K562 (cell line): ENCODE results near the gene CLDN15. TPM values are rescaled to one million over a fixed set of nuclear protein-coding genes. Genes with fewer than 3 reads are reported as not detected.

Experiments used
- ATAC-seq: fragments of 200-7000 bp; cut with Tn5 transposase; 3 replicates; pipeline ENCODE4 v1.9.1; 2020; ENCODE audit warnings: moderate library complexity
- BruUV-seq: library from RNA; stranded (reverse); fragments of 400-500 nt; replicated peaks from 2 replicates; lab custom pipeline; 2021; lab: Mats Ljungman, UMichigan
- CTCF ChIA-PET: fragments of 300-600 bp; formaldehyde crosslinking; extraction: SDS; loops from one replicate; lab custom pipeline; 2021; ENCODE audit warnings: low intra/inter-chr PET ratio; lab: Yijun Ruan, JAX
- POLR2A ChIA-PET: fragments of 300-600, 350-650 bp; sonication (Branson Sonifier 250); formaldehyde crosslinking; extraction: SDS; loops from one replicate; lab custom pipeline; 2021; ENCODE audit warnings: antibody characterized with exemption, inconsistent platforms; lab: Yijun Ruan, JAX
- DNase-seq, 4 experiments: peaks; one replicate each; pipeline versions ENCODE4 v3.0.0 to v3.0.0-alpha.2; 2011 to 2018; ENCODE audit warnings: low spot score in 3 of 4, mixed read lengths in 3 of 4; ENCODE audit errors: extremely low read depth in 1 of 4
- FAIRE-seq: peaks from 2 replicates; lab custom pipeline; 2011; peaks lifted over from hg19 to GRCh38; lab: Jason Lieb, UNC
- H2AFZ ChIP-seq: 2 replicates; pipeline ENCODE4 v1.6.0; 2011; ENCODE audit warnings: low read depth, low read length, control low read depth, inconsistent platforms
- H3K27ac ChIP-seq: fragments of 200-600 bp; 3 replicates; pipeline ENCODE4 v1.8.0; 2011; ENCODE audit warnings: low read depth, mild to moderate bottlenecking, control low read depth, inconsistent platforms, low read length, moderate library complexity, mixed read lengths; ENCODE audit errors: extremely low read depth
- H3K27me3 ChIP-seq, 2 experiments: fragments of 300-600 bp in 1 of 2; 2 replicates in 1 of 2; 3 replicates in 1 of 2; pipeline versions ENCODE4 v1.6.0 to v1.8.0; 2011; ENCODE audit warnings: inconsistent platforms in 2 of 2, low read length in 2 of 2, mild to moderate bottlenecking in 1 of 2, mixed read lengths in 1 of 2, moderate library complexity in 1 of 2; ENCODE audit not compliant: control insufficient read depth in 2 of 2, insufficient read depth in 2 of 2
- H3K36me3 ChIP-seq: fragments of 300-600 bp; 3 replicates; pipeline ENCODE4 v1.8.0; 2011; ENCODE audit warnings: mild to moderate bottlenecking, low read length, inconsistent platforms; ENCODE audit not compliant: control insufficient read depth, insufficient read depth
- H3K4me1 ChIP-seq, 2 experiments: fragments of 200-600 bp in 1 of 2; replicated peaks in 1 of 2; 2 replicates in 1 of 2; 3 replicates in 1 of 2; pipeline versions ENCODE4 v1.5.1 to v1.8.0; 2011; ENCODE audit warnings: inconsistent platforms in 2 of 2, low read length in 2 of 2, mild to moderate bottlenecking in 1 of 2, mixed read lengths in 1 of 2, moderate library complexity in 1 of 2; ENCODE audit not compliant: control insufficient read depth in 2 of 2, insufficient read depth in 2 of 2
- H3K4me2 ChIP-seq: 2 replicates; pipeline ENCODE4 v1.6.1; 2011; ENCODE audit warnings: low read length, control low read depth, inconsistent platforms, mixed read lengths; ENCODE audit not compliant: insufficient read depth
- H3K4me3 ChIP-seq: fragments of 200-600 bp; sonication (generic), shearing (Covaris generic); 2 replicates; pipeline ENCODE4 v1.5.1; 2016; ENCODE audit warnings: control low read depth, inconsistent platforms
- H3K79me2 ChIP-seq: fragments of 200-600 bp; 3 replicates; pipeline ENCODE4 v1.8.0; 2011; ENCODE audit warnings: low read length, inconsistent platforms; ENCODE audit not compliant: control insufficient read depth, insufficient read depth
- H3K9ac ChIP-seq, 2 experiments: 2 replicates each; pipeline versions ENCODE4 v1.6.0 to v1.6.1; 2011; ENCODE audit warnings: low read depth in 2 of 2, low read length in 2 of 2, control low read depth in 1 of 2, inconsistent platforms in 1 of 2, mild to moderate bottlenecking in 1 of 2, mixed read lengths in 1 of 2; ENCODE audit not compliant: insufficient read depth in 1 of 2
- H3K9me1 ChIP-seq: one replicate; pipeline ENCODE4 v1.6.0; 2011; ENCODE audit warnings: inconsistent platforms, mild to moderate bottlenecking, low read length, moderate library complexity; ENCODE audit not compliant: control insufficient read depth, insufficient read depth
- H3K9me3 ChIP-seq: replicated peaks from 2 replicates; pipeline ENCODE4 v1.5.1; 2011; ENCODE audit warnings: low read depth, low read length, inconsistent platforms; ENCODE audit not compliant: control insufficient read depth, insufficient read depth
- H4K20me1 ChIP-seq: replicated peaks from 2 replicates; pipeline ENCODE4 v1.6.1; 2011; ENCODE audit warnings: low read length, inconsistent platforms, mixed read lengths; ENCODE audit not compliant: control insufficient read depth, insufficient read depth
- ATF6 ChIP-seq: sonication (generic); formaldehyde crosslinking; IDR thresholded peaks from 2 replicates; pipeline ENCODE4 v1.4.0; 2020; ENCODE audit warnings: mild to moderate bottlenecking, missing genetic modification reagents
- BHLHE40 ChIP-seq: IDR thresholded peaks from 2 replicates; pipeline ENCODE4 v1.6.1; 2011; ENCODE audit warnings: low read length, improper control_type of control experiment
- CBFA2T2 ChIP-seq: fragments of 450-650 bp; conservative IDR thresholded peaks from 2 replicates; pipeline ENCODE4 v1.6.1; 2017; ENCODE audit warnings: mild to moderate bottlenecking
- CREB3L1 ChIP-seq: fragments of 450-650 bp; IDR thresholded peaks from 2 replicates; pipeline ENCODE4 v1.6.1; 2014; ENCODE audit warnings: low read depth, mild to moderate bottlenecking, moderate library complexity, borderline replicate concordance
- CREBBP ChIP-seq: IDR thresholded peaks from one replicate; pipeline ENCODE4 v1.6.1; 2012; ENCODE audit warnings: low read depth, mild to moderate bottlenecking, control low read depth, inconsistent platforms, low read length
- CTCFL ChIP-seq: IDR thresholded peaks from 2 replicates; pipeline ENCODE4 v1.6.1; 2011; ENCODE audit warnings: borderline replicate concordance, low read depth, mild to moderate bottlenecking, moderate library complexity, low read length; ENCODE audit not compliant: insufficient read depth, poor library complexity, severe bottlenecking
- ELF4 ChIP-seq: fragments of 450-650 bp; formaldehyde crosslinking; IDR thresholded peaks from 2 replicates; pipeline ENCODE4 v1.4.0; 2022; ENCODE audit warnings: missing genetic modification characterization
- FOXM1 ChIP-seq, 2 experiments: fragments of 450-650 bp in 1 of 2; sonication (generic) in 1 of 2; formaldehyde crosslinking in 1 of 2; IDR thresholded peaks; 2 replicates each; pipeline versions ENCODE4 v1.6.1 to v1.9.0; 2017 to 2022; ENCODE audit warnings: low read depth in 2 of 2, mild to moderate bottlenecking in 2 of 2, missing genetic modification reagents in 1 of 2, moderate library complexity in 1 of 2
- HDAC2 ChIP-seq: fragments of 450-650 bp; IDR thresholded peaks from 2 replicates; pipeline ENCODE4 v1.6.1; 2016; ENCODE audit warnings: mild to moderate bottlenecking
- KDM5B ChIP-seq: fragments of 200-600 bp; sonication (generic); IDR thresholded peaks from 2 replicates; pipeline ENCODE4 v1.6.1; 2012; ENCODE audit warnings: low read depth, mild to moderate bottlenecking, moderate library complexity, low read length, control low read depth, inconsistent platforms; ENCODE audit not compliant: insufficient replicate concordance
- MAFK ChIP-seq: IDR thresholded peaks from 2 replicates; pipeline ENCODE4 v1.6.1; 2011; ENCODE audit warnings: low read length, improper control_type of control experiment
- PTBP1 ChIP-seq: fragments of 200-400 bp; formaldehyde crosslinking; IDR thresholded peaks from 2 replicates; pipeline ENCODE4 v1.6.1; 2017; ENCODE audit warnings: low read depth, low read length
- RAD51 ChIP-seq: fragments of 450-650 bp; IDR thresholded peaks from 2 replicates; pipeline ENCODE4 v1.7.1; 2016; ENCODE audit warnings: low read depth, mild to moderate bottlenecking, borderline replicate concordance
- TEAD2 ChIP-seq: fragments of 450-650 bp; IDR thresholded peaks from 2 replicates; pipeline ENCODE4 v1.6.1; 2016; ENCODE audit warnings: missing genetic modification characterization, control low read depth, missing compliant biosample characterization
- ZFPM2 ChIP-seq: fragments of 250-450 bp; sonication (Bioruptor Pico); IDR thresholded peaks from 2 replicates; pipeline ENCODE4 v1.5.1; 2022; ENCODE audit warnings: mild to moderate bottlenecking
- ZNF12 ChIP-seq: sonication (generic); formaldehyde crosslinking; IDR thresholded peaks from 2 replicates; pipeline ENCODE4 v1.4.0; 2020; ENCODE audit warnings: mild to moderate bottlenecking, missing genetic modification reagents
- ZNF165 ChIP-seq: fragments of 250-450 bp; sonication (Bioruptor Pico); IDR thresholded peaks from 2 replicates; pipeline ENCODE4 v1.4.0; 2020; ENCODE audit warnings: borderline replicate concordance
- ZNF586 ChIP-seq: fragments of 450-650 bp; formaldehyde crosslinking; conservative IDR thresholded peaks from 2 replicates; pipeline ENCODE4 v1.4.0; 2020; ENCODE audit warnings: mild to moderate bottlenecking, moderate library complexity
- ZZZ3 ChIP-seq: fragments of 450-650 bp; IDR thresholded peaks from 2 replicates; pipeline ENCODE4 v1.6.1; 2016; ENCODE audit warnings: antibody characterized with exemption, mild to moderate bottlenecking, moderate library complexity
- WGBS: fragments of 100-300 bp; shearing (Covaris generic); methylation state at CpG from one replicate; pipeline ENCODE4 v1.1.6; 2016; ENCODE audit warnings: low coverage, mixed read lengths; ENCODE audit not compliant: insufficient coverage; ENCODE audit errors: missing lambda C conversion rate; 5-methylcytosine and 5-hydroxymethylcytosine counted together
- in situ Hi-C: fragments of 300-500 bp; cut with MboI; formaldehyde crosslinking; loops from 4 replicates; pipeline ENCODE4 v1.15.0; 2018; ENCODE audit warnings: inconsistent platforms, mixed read lengths
- intact Hi-C: fragments of 100-400 bp; cut with micrococcal nuclease; formaldehyde crosslinking; loops from 2 replicates; pipeline ENCODE4 v1.14.2; 2022
- polyA plus RNA-seq, 8 experiments: library from polyadenylated mRNA; depleted of rRNA in 4 of 8; stranded (reverse) in 5 of 8; unstranded in 3 of 8; fragments of >200 nt; fragmentation: Nextera tagmentation in 2 of 8; fragmentation: Illumina TruSeq in 1 of 8; extraction: Ambion mirVana in 2 of 8; extraction: Trizol in 1 of 8; gene quantifications; 2 replicates each; pipeline versions ENCODE4 v1.2.1 to v1.2.3, GENCODE V29; 2011 to 2014; ENCODE audit warnings: inconsistent platforms in 1 of 8, missing spikeins in 1 of 8
- total RNA-seq, 7 experiments: library from RNA; depleted of rRNA in 6 of 7; stranded (reverse); fragments of >200 nt in 6 of 7; fragmentation: Illumina TruSeq in 2 of 7; extraction: Trizol in 2 of 7; gene quantifications; 2 replicates each; pipeline versions ENCODE4 v1.2.1 to v1.2.3, GENCODE V29; 2011 to 2021; ENCODE audit warnings: low replicate concordance in 1 of 7

CLDN15 gene
- total and polyA plus RNA-seq, 9 of the 15 experiments (the other 6 are each of a cell fraction or from before 2014, with no cell fraction given): 0.32 to 14.5 (median 7.4) TPM

- Histone ChIP-seq H2AFZ (no peak overlapping the region), H3K4me3 (no peak overlapping the region), H3K4me2 (no peak overlapping the region), H3K36me3 (no peaks in the 10 kb centered on the region), H3K4me1 (no peaks in the 10 kb centered on the region; a peak in 1 of 5 replicates), H3K27ac (no peak overlapping the region), H3K27me3 (peaks cover 35 to 70% of the 10 kb centered on the region in 2 experiments), H3K79me2 (no peaks in the 10 kb centered on the region), H3K9me1 (no peaks in the 10 kb centered on the region), H3K9ac (no peak overlapping the region), H3K9me3 (no peaks in the 10 kb centered on the region), H4K20me1 (no peaks in the 10 kb centered on the region; the same call in 1 of the 2 replicates)
- FAIRE-seq (no peak), DNase-seq (no peak), ATAC-seq (no peak)
- in situ Hi-C loops: loop anchor here (5.0 to 25.0 kb wide), 2 partner anchors 130 to 365 kb away; no protein-coding TSS in a partner anchor
- POLR2A ChIA-PET: no interaction called here
- CTCF ChIA-PET: interaction anchor here (0.5 kb wide), 1 partner anchor 31 kb away, joined by 3 read pairs; no protein-coding TSS in a partner anchor
- no TSS peak for BruUV-seq
- WGBS: 13% methylated on average over 9 of the region's 9 CpGs
- intact Hi-C loops: no loop called here
- TF ChIP-seq ZNF12 (no peak), ZNF586 (CRISPR knock-in tag) (no peak), TEAD2 (tag) (no peak), BHLHE40 (peak; percentile 37; the same call in 1 of the 2 replicates), ELF4 (no peak), MAFK (no peak), ZNF165 (CRISPR knock-in tag) (no peak), PTBP1 (no peak), ZFPM2 (CRISPR knock-in tag) (no peak), CREBBP (no peak), ZZZ3 (no peak), KDM5B (no peak), ATF6 (CRISPR knock-in tag) (no peak), RAD51 (peak; percentile 88), CTCFL (no peak), CBFA2T2 (peak; percentile 48; the same call in 1 of the 2 replicates), FOXM1 (IDR thresholded peaks at IDR 0.05; ENCODE audit: low read depth) (no peak), FOXM1 (CRISPR knock-in tag; IDR thresholded peaks at IDR 0.05; ENCODE audit: low read depth) (no peak), CREB3L1 (no peak), HDAC2 (no peak)
Observed at GRCh38 chr7:101277155-101277554, 39.6 kb upstream of the CLDN15 start.
